ENCODE measurements around the gene BTBD19.
"Not testable (repeated sequence)": the region's sequence is repeated elsewhere in the genome, so short reads cannot be mapped to it uniquely, and the experiment has no call there.

The BTBD19 gene

GRCh38 chr1:44810101-44810761 lies 1.9 kb downstream of the BTBD19 start:
- DNase-seq, result peak; percentile 72 to 77

GRCh38 chr1:44810762-44811105 lies 2.4 kb downstream of the BTBD19 start:
- not testable (repeated sequence) for DNase-seq

- DNase-seq, result no peak
These were observed 2.9 kb downstream of the BTBD19 start for GRCh38 chr1:44811234-44811633.

DNA sequence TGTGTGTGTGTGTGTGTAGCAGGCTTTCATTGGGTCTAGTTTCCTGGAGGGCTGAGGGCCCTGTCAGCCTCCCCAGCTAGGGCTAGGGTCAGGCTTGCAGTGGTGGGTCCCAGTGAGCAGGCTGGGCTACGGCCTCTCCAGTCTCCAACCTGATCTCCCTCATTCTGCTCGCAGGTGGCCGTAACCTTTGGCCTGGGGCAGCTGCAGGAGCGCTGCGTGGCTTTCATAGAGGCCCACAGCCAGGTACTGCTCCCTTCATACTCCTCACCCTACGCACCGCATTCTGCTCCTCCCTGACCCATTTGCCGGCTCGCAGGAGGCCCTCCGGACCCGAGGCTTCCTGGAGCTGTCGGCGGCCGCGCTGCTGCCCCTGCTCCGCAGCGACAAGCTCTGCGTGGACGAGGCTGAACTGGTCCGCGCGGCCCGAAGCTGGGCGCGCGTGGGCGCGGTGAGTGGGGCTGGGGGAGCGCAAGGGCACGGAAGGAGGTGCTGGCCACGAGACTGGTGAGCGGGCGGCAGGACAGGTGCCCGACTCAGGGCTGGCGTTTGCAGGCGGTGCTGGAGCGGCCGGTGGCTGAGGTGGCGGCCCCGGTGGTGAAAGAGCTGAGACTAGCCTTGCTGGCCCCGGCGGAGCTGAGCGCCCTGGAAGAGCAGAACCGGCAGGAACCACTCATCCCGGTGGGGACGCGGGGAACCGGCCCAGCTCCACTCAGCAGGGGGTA lies 4.7 kb downstream of the BTBD19 start:
- DNase-seq, result no peak

DNA sequence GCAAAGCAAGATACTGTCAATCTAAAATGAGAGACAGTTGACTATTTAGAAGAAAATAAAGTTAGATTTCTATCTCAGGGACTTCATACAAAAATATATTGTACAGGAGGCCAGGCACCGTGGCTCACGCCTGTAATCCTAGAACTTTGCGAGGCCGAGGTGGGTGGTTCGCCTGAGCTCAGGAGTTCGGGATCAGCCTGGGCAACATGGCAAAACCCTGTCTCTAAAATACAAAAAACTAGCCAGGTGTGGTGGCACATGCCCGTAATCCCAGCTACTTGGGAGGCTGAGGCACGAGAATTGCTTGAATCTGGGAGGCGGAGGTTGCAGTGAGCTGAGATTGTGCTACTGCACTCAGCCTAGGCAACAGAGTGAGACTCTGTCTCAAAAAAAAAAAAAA lies 7.6 kb downstream of the BTBD19 start:
- DNase-seq, result not testable (repeated sequence)

DNA sequence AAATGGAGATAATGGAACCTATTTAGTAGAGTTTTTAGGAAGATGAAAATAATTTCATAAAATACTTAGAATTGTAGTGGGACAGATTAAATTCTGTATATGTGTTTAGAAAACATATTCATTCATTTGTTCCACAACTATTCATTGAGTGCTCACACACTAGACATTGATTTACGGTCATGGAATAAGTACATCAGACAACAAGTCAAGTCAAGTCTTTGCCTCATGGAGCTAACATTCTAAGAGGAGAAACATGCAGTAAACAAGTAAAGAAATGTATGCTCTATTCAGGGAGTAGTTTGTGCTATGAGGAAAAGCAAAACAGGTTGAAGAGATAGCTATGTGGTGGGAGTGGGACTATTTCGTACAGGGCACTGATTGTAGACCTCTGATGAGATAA lies 9.0 kb downstream of the BTBD19 start:
- no peak for DNase-seq

DNA sequence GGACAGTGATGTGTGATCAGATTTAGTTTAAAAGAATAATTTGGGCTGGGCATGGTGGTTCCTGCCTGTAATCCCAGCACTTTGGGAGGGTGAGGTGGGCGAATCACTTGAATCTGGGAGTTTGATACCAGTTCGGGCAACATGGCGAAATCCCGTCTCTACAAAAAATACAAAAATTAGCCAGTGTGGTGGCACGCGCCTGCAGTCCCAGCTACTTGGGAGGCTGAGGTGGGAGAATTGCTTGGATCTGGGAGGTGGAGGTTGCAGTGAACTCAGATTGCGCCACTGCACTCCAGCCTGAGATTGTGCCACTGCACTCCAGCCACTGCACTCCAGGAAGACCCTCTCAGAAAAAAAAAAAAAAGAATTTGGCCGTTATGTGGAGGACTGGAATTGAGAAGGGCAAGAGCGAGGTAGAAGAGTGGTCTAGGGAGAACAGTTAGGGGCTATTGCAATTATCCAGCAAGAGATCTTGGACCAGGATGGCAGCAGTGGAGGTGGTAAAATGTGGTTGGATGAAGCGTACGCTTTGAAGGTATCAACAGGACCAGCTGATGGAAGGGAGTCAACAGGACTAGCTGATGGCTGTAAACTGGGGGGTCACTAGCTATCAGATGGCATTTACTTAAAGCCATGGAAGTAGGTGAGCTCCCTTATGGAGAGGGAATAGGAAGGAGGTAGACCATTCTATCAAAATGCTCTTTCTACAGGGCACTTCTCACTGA lies 9.6 kb downstream of the BTBD19 start:
- no peak for DNase-seq

- DNase-seq, result no peak
These were observed 10.9 kb downstream of the BTBD19 start for GRCh38 chr1:44819196-44819607.

GRCh38 chr1:44819608-44820327 lies 11.4 kb downstream of the BTBD19 start:
- peak; percentile 92 to 98 for DNase-seq

GRCh38 chr1:44820328-44821239 lies 12.3 kb downstream of the BTBD19 start:
- no peak for DNase-seq

GRCh38 chr1:44821240-44821715 lies 13.0 kb downstream of the BTBD19 start:
- DNase-seq, result no peak

- DNase-seq, result no peak
These were observed 13.9 kb downstream of the BTBD19 start for GRCh38 chr1:44822131-44822701.

DNA sequence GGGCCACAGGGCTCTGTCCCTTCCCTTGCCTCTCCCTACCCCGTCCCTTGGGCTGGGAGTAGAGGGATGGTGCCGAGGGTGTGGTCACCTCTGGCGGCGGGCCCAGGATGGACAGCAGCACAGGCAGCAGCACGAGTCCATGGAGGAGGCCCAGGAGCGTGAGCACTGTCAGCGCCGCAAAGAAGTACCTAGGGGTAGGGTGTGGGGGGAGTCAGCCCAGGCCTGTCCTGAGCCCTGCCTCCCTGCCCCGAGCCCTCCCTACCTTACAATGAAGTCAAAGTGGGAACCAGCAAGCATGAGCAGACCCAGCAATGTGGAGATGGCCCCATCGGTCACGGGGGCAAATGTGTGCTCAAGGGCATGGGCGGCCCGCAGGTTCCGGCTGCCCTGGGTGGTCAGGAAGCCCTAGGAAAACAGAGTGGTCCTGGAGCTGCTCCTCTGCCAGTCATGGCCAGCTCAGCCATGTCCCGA lies 14.7 kb downstream of the BTBD19 start:
- DNase-seq, result no peak

GRCh38 chr1:44824392-44824791 lies 16.1 kb downstream of the BTBD19 start:
- DNase-seq, result not testable (repeated sequence)

- DNase-seq, result peak; percentile 89 to 92
These were observed 18.3 kb downstream of the BTBD19 start for GRCh38 chr1:44826375-44827196.

- DNase-seq, result no peak
These were observed 19.1 kb downstream of the BTBD19 start for GRCh38 chr1:44827197-44828002.

GRCh38 chr1:44828003-44828651 lies 19.8 kb downstream of the BTBD19 start:
- no peak for DNase-seq

DNA sequence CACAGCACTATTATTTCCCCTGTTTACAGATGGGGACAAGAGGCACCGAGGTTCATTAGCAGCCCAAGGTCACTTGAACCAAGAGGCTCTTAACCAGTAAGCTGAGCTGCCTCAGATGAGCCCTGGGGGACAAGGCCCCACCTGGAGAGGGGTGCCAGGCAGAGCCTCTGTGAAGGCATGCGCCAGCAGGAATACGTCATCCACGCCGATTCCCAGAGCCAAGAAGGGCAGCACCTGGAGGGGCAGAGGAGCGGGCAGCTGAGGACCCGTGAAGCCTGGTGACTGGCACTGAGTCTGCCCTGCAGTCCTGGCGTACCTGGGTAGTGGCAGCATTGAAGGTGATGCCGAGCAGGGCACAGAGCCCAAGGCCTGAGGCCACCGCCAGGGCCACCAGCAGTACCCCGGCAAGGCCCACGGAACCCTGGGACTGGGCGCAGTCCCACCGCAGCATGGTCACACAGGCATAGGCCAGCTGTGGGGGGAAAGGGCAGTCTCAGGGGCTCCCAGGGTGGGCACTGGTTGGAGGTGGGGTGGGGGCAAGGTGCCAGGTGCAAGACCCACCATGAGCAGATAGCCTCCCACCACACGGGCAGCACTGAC lies 20.6 kb downstream of the BTBD19 start:
- no peak for DNase-seq

Data from inflammatory macrophage (primary cell).